Activated T-cell treated with anti-CD3 and anti-CD28 coated beads, Interleukin-2, amount 50 U/mL, for 24 hours (primary cell): Measurements from ENCODE around the gene CRYBB1.

ENCODE experiments used
- DNase-seq: peaks from one replicate; pipeline ENCODE4 v3.0.0-alpha.2; 2020
- H3K27ac Mint-ChIP-seq: 2 replicates; pipeline ENCODE4 v1.8.0; 2020; ENCODE audit warnings: mild to moderate bottlenecking, mixed read lengths
- H3K27me3 Mint-ChIP-seq: 2 replicates; pipeline ENCODE4 v1.8.0; 2020; ENCODE audit warnings: mixed read lengths
- H3K36me3 Mint-ChIP-seq: 2 replicates; pipeline ENCODE4 v1.8.0; 2020; ENCODE audit warnings: low read depth, mixed read lengths
- H3K4me1 Mint-ChIP-seq: 2 replicates; pipeline ENCODE4 v1.8.0; 2020; ENCODE audit warnings: low read depth, mixed read lengths
- H3K4me3 Mint-ChIP-seq: 2 replicates; pipeline ENCODE4 v1.8.0; 2020; ENCODE audit warnings: mild to moderate bottlenecking, moderate library complexity, mixed read lengths
- H3K9me3 Mint-ChIP-seq: 2 replicates; pipeline ENCODE4 v1.8.0; 2020; ENCODE audit warnings: mixed read lengths

CRYBB1 gene

DNA sequence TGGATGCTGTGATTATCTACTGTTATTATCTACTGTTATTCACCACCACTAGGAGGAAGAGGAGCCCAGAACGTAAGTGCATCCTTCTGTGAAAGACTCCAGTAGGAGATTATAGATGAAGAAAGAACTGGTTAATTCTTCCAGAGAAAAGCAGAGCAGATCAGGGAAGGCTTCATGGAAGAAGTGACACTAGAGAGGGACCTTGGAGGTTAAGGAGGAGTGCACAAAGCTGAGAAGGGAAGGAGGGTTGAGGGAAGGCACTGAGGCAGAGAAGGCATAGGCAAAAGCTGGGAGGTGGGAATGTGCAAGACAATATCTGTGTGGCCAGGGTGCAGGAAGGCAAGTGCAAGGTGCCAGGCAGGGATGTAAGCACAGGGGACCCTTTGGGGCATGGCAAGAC, 13.5 kb downstream of the CRYBB1 start:
- Mint-ChIP-seq H3K4me3 (no peak overlapping the region), H3K36me3 (no peaks in the 10 kb centered on the region), H3K9me3 (no peaks in the 10 kb centered on the region), H3K4me1 (peaks cover 17% of the 10 kb centered on the region), H3K27ac (no peak overlapping the region), H3K27me3 (no peaks in the 10 kb centered on the region)
- DNase-seq = no peak

DNA sequence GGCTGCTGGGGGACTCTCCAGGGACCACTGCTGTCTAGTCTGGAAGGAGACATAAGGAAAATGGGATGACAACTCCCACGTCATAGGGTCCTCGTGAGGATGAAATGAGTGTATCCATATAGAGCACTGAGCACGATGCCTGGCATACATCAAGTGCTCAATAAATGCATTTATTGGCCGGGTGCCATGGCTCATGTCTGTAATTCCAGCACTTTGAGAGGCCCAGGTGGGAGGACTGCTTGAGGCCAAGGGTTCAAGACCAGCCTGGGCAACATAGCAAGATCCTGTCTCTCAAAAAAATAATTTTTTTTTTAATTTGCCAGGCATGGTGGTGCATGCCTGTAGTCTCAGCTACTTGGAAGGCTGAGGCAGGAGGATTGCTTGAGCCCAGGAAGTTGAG, 15.7 kb downstream of the CRYBB1 start:
- no peaks in the 10 kb centered on the region for H3K9me3 Mint-ChIP-seq
- no peak overlapping the region for H3K27ac Mint-ChIP-seq
- H3K27me3 Mint-ChIP-seq = no peaks in the 10 kb centered on the region
- no peak for DNase-seq
- no peak overlapping the region for H3K4me3 Mint-ChIP-seq
- no peaks in the 10 kb centered on the region for H3K36me3 Mint-ChIP-seq
- peaks cover 22% of the 10 kb centered on the region for H3K4me1 Mint-ChIP-seq

DNA sequence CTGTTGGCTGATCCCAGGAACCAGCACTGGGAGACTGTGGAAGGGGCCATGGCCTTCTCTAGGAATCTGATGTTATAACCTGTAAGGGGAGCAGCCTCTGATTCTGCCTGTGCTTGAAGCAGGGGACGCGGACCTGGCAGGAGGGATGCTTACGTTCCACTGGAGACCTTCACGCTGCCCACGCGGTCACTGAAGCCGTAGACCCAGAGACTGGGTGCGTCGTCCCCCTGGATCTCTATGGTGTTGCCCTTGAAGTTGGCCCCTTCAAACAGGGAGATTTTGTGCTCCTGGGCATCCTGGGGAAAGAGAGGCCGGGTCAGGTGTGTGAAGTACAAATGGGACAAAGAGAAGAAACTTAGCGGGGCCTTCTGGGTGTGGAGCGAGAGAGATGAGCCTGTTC, 16.1 kb downstream of the CRYBB1 start:
- Mint-ChIP-seq H3K4me3 (no peak overlapping the region), H3K4me1 (peaks cover 26% of the 10 kb centered on the region), H3K9me3 (no peaks in the 10 kb centered on the region), H3K27me3 (no peaks in the 10 kb centered on the region), H3K27ac (no peak overlapping the region), H3K36me3 (no peaks in the 10 kb centered on the region)
- no peak for DNase-seq

DNA sequence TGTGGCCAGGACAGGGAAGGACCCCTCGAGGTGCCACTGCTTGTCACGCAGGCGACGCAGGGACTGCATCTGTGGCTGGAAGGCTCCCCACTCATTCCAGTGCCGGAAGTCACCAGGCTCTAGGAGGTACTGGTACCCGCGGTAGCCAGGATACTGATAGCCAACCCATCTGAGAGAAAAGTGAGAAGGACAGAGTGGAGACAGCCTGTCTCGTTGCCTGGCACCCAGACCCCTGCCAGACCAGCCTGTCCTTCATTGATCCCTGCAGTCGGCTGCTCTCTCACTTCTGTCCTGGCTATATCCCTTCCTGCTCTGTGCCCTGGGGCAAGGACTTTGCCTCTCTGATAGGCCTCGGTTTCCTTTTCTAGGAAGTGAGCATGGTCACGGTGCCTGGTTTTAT, 18.3 kb downstream of the CRYBB1 start:
- Mint-ChIP-seq H3K36me3 (no peaks in the 10 kb centered on the region), H3K4me1 (peaks cover 27% of the 10 kb centered on the region), H3K9me3 (no peaks in the 10 kb centered on the region), H3K4me3 (no peak overlapping the region), H3K27ac (no peak overlapping the region), H3K27me3 (no peaks in the 10 kb centered on the region)
- no peak for DNase-seq

DNA sequence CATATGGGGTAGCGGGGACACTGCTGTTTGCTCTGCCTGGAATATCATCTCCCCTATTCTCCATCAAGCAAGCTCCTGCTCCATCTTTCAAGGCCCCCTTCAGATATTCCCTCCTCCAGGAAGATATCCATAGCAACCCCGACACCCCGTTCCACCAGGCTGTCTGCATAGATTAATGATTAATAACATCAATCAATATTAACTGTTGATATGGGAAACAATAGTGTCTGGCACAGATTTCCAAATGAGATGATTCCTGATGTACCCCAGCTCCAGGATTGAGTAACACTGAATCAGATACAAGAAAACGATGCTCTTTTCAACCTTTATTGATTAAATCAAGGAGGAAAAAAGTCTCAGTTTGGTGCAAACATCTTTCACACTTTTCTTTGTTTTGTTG, 20.3 kb downstream of the CRYBB1 start:
- DNase-seq = no peak
- Mint-ChIP-seq H3K27me3 (no peaks in the 10 kb centered on the region), H3K9me3 (no peaks in the 10 kb centered on the region), H3K36me3 (no peaks in the 10 kb centered on the region), H3K4me1 (peaks cover 41% of the 10 kb centered on the region), H3K4me3 (no peak overlapping the region), H3K27ac (no peak overlapping the region)

DNA sequence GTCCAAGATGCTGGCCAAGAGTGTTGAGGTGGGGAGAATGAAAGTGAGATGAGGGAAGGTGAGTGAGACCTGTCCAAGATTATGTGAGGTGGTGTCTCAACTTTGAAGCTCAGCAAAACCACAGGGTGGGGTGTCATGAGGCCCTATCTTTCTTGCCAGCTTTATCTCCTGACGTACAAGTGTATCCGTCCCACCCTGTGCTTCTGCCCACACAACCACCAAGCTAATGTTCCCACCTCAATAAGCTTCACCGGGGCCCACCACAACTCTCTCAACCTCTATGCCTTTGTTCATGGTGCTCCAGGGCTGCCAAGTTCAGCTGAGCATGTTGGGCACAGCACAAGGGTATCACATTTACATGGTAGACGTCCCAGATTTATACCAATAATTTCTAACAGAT, 20.8 kb downstream of the CRYBB1 start:
- Mint-ChIP-seq H3K9me3 (no peaks in the 10 kb centered on the region), H3K4me3 (no peak overlapping the region), H3K36me3 (no peaks in the 10 kb centered on the region), H3K27me3 (no peaks in the 10 kb centered on the region), H3K4me1 (peaks cover 45% of the 10 kb centered on the region), H3K27ac (peak overlapping the region; percentile 18)
- no peak for DNase-seq

DNA sequence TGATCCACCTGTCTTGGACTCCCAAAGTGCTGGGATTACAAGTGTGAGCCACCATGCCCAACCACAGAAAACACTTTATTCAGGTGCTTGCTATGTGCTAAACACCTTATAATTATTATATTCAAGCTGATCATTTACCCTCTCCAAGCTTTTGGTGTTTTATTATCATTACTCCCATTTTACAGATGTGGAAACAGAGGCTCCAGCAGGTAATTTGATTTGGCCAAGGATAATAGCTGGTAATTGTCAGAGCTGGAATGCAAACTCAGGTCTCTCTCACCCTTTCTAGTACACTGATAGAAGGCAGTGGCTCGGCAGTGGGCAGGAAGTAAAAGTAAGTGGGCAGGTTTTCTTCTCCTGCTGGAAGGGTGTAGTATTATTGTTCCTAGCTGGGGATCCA, 24.1 kb downstream of the CRYBB1 start:
- H3K27ac Mint-ChIP-seq = peak overlapping the region; percentile 66
- no peaks in the 10 kb centered on the region for H3K27me3 Mint-ChIP-seq
- H3K4me3 Mint-ChIP-seq = no peak overlapping the region
- no peaks in the 10 kb centered on the region for H3K9me3 Mint-ChIP-seq
- peaks cover 59% of the 10 kb centered on the region for H3K4me1 Mint-ChIP-seq
- DNase-seq = no peak
- H3K36me3 Mint-ChIP-seq = peaks cover 6% of the 10 kb centered on the region

DNA sequence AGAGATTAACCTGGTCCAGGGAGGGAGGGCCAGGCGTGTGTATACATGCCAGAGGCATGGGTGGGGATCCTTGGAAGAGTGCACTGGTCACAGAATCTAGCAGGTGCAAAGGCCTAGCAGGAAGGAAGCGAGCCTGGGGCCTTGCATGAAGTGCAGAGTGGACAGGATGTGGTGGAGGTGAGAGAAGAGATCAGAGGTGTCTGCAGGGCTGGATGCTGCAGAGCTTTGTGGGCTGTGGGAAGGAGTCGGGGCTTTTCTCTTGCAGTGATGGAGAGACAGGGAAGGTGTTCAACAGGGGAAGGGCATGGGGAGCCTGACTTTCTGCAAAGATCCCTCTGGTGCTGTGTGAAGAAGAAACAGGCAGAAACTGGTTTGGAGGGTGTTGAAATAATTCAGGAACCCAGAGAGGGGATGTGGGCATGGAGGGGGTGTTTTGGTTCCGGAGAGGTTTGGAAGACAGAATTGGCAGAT, 25.4 kb downstream of the CRYBB1 start:
- H3K4me3 Mint-ChIP-seq = peak overlapping the region; percentile 3
- H3K9me3 Mint-ChIP-seq = no peaks in the 10 kb centered on the region
- peak; percentile 52 for DNase-seq
- peak overlapping the region; percentile 42 for H3K27ac Mint-ChIP-seq
- peaks cover 15% of the 10 kb centered on the region for H3K36me3 Mint-ChIP-seq
- peaks cover 65% of the 10 kb centered on the region for H3K4me1 Mint-ChIP-seq
- H3K27me3 Mint-ChIP-seq = no peaks in the 10 kb centered on the region

DNA sequence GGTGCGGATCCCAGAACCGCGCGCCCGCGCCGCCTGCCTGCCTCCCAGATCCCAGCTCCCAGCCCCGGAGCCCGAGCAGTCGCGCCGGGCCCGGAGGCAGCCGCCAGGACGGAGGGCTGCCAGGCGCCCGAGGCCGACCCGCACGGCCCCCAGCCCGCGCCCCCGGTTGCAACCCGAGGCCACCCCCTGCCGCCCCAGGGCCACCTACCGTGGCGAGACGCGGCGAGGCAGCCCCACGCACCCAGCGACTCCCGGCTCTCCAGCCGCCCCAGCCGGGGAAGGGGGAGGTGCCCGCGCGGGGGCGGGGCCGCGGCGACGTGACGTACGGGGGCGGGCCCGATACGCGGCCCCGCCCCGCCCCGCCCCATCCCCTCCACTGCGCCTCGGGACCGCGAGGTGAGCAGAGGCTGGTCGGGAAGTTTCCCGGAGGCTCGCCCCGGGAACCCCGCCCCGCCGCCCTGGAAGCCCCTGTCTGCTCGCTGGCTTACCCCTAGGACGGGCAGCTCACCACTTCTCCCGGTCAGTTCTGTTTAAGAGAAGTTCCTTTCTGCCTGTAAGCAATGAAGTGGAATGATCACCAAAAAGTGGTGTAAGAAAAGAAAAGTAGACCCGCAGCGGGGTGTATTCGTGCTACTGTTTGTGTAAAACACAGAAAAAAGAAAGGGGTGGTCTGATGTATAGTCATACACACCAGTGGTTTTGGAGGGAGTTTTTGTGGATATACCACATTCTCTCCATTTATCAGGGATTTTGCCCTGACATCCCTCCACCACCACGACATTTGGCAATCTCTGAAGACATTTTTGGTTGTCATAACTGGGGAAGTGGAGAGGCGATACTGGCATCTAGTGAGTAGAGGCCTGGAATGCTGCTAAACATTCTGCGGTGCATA, 27.7 kb downstream of the CRYBB1 start, which contains the start of gene TPST2:
TSS of gene TPST2 (minus strand) at position 288 of the 892 bp plus-strand sequence. CDS start 48,502 bp downstream, outside the sequence.
- Mint-ChIP-seq H3K36me3 (peaks cover 22% of the 10 kb centered on the region), H3K27me3 (no peaks in the 10 kb centered on the region), H3K27ac (peak within 1 kb of the TSS; percentile 90), H3K9me3 (no peaks in the 10 kb centered on the region), H3K4me1 (peaks cover 74% of the 10 kb centered on the region), H3K4me3 (peak within 1 kb of the TSS; percentile 89)
- peak; percentile 89 for DNase-seq

DNA sequence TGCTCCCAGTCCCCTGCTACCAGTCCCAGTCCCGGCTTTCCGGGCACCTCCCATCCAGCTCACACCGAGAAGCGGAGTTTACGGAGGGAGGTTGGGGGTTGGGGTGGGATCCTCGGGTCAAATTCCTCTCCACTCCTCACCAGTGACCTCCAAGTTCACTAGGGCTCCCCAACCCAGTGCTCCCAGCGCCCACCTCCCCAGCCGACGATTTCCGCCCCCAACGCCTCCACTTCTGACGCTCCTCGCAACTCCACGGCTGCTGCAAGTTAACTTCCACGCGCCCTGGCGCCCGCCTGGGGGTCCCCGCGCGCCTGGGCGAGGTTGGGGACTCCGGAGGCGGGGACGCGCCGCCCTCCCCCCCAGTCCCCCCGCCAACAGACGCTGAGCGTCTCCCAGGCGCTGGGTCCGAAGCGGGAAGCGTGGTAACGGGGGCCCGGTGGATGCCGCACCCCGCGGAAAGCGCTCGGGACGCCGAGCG, 28.4 kb downstream of the CRYBB1 start:
- no peaks in the 10 kb centered on the region for H3K9me3 Mint-ChIP-seq
- H3K27me3 Mint-ChIP-seq = no peaks in the 10 kb centered on the region
- H3K27ac Mint-ChIP-seq = peak overlapping the region; percentile 90
- H3K36me3 Mint-ChIP-seq = peaks cover 24% of the 10 kb centered on the region
- DNase-seq = peak; percentile 69
- H3K4me1 Mint-ChIP-seq = peaks cover 77% of the 10 kb centered on the region
- H3K4me3 Mint-ChIP-seq = peak overlapping the region; percentile 89

DNA sequence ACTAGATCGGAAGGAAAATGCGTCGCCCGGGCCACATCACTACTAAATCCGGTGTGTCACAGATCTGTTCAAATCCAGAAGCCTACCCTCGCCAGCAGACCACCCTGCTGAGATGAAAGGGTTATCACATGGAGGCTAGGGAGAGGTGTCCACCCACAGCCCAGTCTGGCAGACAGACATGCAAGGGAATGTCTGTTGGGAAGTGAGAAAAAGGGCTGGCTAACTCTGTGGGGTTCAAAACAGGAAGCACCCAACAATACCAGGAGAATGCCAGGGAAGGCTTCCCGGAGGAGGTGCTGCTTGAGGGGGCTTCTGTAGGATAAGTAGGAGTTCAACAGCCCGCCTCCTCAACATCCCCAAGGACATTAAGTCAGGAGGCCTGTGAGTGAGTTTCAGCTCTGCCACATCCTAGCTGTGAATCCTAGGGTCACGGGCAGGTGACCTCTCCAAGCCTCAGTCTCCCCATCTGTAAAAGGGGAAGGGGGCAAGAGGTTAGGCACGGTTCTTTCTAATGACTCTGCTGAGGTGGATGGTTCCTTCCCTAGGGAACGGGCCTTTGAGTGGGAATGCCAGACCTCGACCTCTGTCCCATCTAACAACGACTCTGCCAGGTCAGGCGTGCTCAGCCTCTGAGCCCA, 29.0 kb downstream of the CRYBB1 start:
- Mint-ChIP-seq H3K9me3 (no peaks in the 10 kb centered on the region), H3K27me3 (no peaks in the 10 kb centered on the region), H3K27ac (peak overlapping the region; percentile 90), H3K4me1 (peaks cover 78% of the 10 kb centered on the region), H3K4me3 (peak overlapping the region; percentile 89), H3K36me3 (peaks cover 29% of the 10 kb centered on the region)
- no peak for DNase-seq

DNA sequence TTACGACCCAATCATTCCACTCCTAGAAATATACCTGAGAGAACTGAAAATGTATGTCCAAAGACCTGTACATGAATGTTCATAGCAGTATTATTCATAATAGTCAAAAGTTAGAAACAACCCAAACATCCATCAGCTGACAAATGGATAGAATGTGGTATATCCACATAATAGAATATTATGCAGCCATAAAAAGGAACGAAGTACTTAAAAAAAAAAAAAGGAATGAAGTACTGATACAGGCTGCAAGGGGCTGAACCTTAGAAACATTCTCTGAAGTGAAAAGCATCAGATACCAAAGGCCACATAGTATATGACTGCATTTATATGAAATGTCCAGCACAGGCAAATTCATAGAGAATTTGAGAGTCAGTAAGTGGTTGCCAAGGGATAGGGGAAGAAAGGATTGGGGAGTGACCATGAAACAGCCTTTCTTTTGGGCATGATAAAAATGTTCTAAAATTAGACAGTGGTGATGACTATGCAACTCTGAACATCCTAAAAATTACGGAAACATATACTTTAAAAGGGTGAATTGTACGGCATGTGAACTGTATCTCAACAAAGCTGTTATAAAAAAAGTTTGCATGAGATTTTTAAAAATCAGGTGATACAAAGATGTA, 29.7 kb downstream of the CRYBB1 start:
- no peaks in the 10 kb centered on the region for H3K9me3 Mint-ChIP-seq
- H3K36me3 Mint-ChIP-seq = peaks cover 32% of the 10 kb centered on the region
- no peak for DNase-seq
- peak overlapping the region; percentile 90 for H3K27ac Mint-ChIP-seq
- peaks cover 73% of the 10 kb centered on the region for H3K4me1 Mint-ChIP-seq
- H3K27me3 Mint-ChIP-seq = no peaks in the 10 kb centered on the region
- peak overlapping the region; percentile 89 for H3K4me3 Mint-ChIP-seq

DNA sequence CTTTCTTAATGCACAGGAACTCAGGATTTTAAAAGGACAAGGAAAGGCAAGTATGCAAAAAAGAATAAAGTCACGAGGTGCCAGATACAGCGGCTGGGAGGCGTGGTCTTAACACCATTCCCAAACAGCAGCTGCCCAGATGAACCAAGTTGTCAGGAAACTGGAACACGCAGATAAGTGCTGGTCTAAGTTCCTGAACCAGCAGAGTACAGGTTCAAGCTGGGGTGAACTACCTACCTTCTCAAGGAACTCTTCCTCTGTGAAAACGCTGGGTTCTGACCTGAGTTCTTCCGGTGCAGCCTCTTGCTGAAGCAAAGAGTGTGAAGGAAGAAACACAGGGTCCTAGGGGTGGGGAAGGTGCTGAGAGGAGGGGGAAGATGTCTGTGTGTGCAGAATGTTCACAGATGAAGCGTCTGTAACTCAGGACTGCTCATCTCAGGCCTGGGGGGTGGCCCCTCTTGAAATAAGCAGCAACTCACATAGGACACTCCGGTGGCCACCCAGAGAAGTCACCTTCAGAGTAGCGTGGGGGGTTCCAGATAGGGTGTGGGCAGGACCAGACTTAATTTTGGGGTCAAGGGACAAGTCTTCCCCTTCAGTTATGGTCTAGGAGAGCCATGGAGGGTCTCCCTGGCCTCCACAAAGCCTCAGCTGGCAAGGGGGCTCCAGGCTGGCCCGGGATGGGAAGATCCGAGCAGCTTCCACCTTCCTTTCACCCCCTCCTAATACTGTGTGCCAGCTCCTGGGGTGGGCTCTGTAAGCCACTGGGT, 31.1 kb downstream of the CRYBB1 start:
- no peaks in the 10 kb centered on the region for H3K9me3 Mint-ChIP-seq
- no peaks in the 10 kb centered on the region for H3K27me3 Mint-ChIP-seq
- peaks cover 66% of the 10 kb centered on the region for H3K4me1 Mint-ChIP-seq
- H3K36me3 Mint-ChIP-seq = peaks cover 44% of the 10 kb centered on the region
- H3K27ac Mint-ChIP-seq = peak overlapping the region; percentile 86
- peak overlapping the region; percentile 53 for H3K4me3 Mint-ChIP-seq
- no peak for DNase-seq
